Neural progenitor cell (in vitro differentiated cells): Measurements from ENCODE around the gene MEI1.

Experiments
- CTCF ChIP-seq: fragments of 200-600 bp; sonication (generic); IDR thresholded peaks from 2 replicates; pipeline ENCODE4 v1.5.1; 2017; ENCODE audit warnings: antibody characterized with exemption, mild to moderate bottlenecking
- EZH2 ChIP-seq: fragments of 200-600 bp; sonication (generic); IDR thresholded peaks from 2 replicates; pipeline ENCODE4 v1.6.1; 2017; ENCODE audit warnings: antibody characterized with exemption, mild to moderate bottlenecking, moderate library complexity

GRCh38 chr22:41780746-41781505 lies 81.6 kb downstream of the MEI1 start:
- TF ChIP-seq CTCF (no peak), EZH2 (no peak)
